Activated naive CD4-positive, alpha-beta T cell treated with anti-CD3 and anti-CD28 coated beads, Interleukin-2, amount 50 U/mL, for 16 hours (primary cell): Measurements from ENCODE around the gene ST6GALNAC3.
A peak's percentile ranks its signal among the peaks of the same experiment; 100 is the strongest.

Experiments
- DNase-seq: peaks from one replicate; pipeline ENCODE4 v3.0.0-alpha.2; 2020

ST6GALNAC3 gene

DNA sequence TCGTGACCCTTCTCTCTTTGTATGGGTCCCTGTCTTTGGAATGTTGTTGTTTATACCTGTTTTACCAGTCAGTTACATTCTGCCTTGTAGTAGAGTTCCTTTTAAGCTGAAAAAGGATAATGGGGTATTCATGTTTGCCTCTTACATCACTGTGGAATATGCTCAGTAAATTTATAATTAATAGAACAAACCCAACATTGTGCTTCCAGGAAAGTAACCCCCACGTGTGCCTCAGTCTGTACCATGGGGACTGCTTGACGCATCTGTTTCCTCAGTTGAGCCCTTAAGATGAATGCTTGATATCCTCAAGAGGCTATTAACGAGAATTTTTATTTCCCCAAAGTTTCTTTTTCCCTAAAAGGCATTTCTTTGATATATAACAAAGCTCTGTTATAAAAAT is 73.4 kb downstream of the ST6GALNAC3 start:
- DNase-seq: no peak

- no peak for DNase-seq
These were observed 73.9 kb downstream of the ST6GALNAC3 start for GRCh38 chr1:76148460-76148859.

GRCh38 chr1:76153841-76154205 is 79.3 kb downstream of the ST6GALNAC3 start:
- DNase-seq: no peak

DNA sequence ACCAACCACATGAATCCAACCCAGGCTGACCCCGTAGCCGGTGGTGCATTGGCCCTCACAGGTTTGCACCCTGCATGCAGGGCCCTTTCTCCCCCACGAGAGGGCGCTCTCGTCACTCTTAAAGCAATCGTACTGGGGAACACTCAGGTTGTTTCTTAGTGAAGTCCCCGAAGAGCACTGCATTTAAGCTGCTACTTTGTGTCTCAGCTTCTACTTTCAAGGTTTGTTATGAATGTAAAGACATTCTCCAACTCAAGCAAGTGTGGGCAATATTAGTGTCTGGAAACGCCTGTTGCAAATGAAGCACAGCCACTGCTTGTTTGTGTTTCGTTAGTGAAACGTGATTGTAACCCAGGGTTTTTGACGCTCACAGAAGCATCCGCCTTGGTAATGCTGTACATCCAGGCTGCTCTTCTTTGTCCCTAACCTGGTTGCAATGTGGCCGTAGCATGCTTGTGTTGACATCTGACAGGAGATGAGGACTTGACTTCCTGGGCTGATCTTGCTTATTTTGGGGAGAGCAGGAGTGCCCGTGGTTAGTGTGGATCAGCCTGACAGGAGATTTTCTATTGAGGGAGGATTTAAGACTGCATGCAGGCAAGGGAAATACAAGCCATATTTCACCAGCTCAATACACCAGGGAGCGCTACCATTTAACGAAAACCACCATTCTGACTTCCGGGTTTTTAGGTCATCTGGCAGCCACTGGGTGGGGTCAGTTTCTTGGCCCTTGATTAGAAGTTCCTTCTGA is 79.8 kb downstream of the ST6GALNAC3 start:
- DNase-seq: peak; percentile 76

DNA sequence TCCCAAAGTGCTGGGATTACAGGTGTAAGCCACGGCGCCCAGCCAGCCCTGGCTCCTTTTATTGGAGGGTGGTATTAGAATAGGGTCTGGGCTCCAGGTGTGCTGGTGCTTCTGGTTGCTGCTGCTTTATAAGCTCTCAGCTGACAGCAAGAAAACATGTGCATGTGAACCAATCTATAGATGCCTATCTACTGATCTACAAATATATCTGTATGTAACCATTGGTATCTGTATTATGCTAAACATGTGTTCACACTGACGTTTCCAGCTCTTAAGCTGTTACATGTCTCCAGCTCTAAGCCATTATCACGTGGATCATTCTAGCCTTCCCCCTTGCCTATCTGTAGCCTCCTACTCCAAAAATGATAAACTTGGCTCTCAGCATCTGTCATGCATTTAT is 82.4 kb downstream of the ST6GALNAC3 start:
- no peak for DNase-seq

- no peak for DNase-seq
These were observed 83.6 kb downstream of the ST6GALNAC3 start for GRCh38 chr1:76158126-76158525.

- DNase-seq: no peak
These were observed 85.7 kb downstream of the ST6GALNAC3 start for GRCh38 chr1:76160225-76160624.

DNA sequence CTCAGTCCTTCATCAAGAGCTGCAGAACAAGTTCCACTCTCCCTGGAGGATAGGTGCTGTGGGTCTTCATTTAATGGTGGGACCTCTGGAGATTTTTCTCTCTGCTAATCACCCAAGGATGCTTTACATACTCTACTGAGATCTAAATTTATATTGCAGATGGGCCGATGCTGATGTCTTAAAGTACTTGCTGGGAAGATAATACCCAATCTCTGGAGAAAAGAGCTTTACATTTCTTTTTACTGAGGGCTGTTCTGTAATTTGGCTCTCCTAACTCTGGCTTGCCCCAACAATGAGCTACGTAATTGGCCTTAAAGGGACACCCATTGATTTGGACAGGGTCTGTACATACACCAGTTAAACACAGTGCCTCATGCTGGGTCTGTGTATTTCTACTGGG is 86.9 kb downstream of the ST6GALNAC3 start:
- no peak for DNase-seq

GRCh38 chr1:76162254-76162653 is 87.7 kb downstream of the ST6GALNAC3 start:
- DNase-seq: no peak

GRCh38 chr1:76164165-76164564 is 89.6 kb downstream of the ST6GALNAC3 start:
- DNase-seq: no peak

GRCh38 chr1:76170084-76170483 is 95.5 kb downstream of the ST6GALNAC3 start:
- no peak for DNase-seq

- DNase-seq: no peak
These were observed 96.0 kb downstream of the ST6GALNAC3 start for GRCh38 chr1:76170513-76170912.

DNA sequence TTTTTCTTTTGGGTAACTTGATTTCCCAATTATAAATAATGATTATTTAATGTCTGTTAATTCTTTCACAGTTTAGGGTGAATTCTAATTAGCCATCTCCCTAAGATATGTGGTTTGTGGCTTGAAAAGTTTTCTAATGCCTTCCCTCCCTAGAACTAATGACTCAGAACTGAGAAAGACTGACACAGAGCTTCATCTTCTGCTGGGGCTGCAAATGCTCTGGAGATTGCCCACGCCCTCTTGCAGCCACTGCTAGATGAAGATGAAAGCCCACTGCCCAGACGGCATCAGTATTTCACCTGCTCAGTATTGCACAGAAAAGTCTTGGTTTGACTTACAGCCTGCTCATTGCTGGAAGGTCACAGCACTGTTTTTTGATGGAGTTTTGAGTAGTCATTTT is 101.5 kb downstream of the ST6GALNAC3 start:
- DNase-seq: no peak

DNA sequence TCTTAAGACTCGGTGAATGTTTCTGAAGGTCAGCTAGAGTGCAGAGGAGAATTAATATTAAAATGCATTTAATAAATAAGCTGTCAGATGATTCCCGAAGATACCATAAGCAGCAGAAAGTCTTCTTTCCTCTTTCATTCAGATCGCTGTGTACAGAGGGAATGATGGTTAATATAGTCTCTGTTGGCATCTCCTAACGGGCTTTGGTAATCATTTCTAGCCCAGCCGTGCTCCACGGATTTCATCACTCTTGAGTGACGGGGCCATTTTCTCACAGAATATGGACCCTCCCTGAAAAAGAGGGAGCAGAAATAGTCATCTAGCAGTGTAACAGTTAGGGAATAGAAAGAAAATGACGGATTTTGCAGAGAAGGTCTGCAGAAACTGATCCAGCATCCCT is 103.1 kb downstream of the ST6GALNAC3 start:
- no peak for DNase-seq

DNA sequence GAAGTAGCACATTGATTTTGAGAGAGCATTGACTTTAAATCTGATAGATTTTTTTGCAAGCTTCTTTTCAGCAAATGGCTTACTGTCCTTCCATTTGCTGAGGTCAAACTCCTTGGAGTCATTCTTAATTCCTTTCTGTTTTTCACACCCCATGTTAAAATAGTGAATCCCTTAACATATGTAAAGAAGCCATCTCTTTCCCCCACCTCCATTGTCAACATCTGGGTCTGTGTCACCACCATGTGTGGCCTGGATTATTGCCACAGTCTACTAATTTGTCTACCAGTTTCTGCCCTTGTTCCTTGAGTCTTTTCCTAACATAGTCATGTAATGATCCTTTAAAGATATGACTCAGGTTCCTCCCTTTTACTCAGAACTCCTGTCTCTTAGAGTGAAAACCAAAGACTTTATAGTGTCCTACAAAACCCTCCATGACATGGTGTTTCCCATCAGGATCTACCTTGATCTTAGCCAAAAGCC is 104.7 kb downstream of the ST6GALNAC3 start:
- no peak for DNase-seq

GRCh38 chr1:76185207-76185606 is 110.7 kb downstream of the ST6GALNAC3 start:
- DNase-seq: no peak

DNA sequence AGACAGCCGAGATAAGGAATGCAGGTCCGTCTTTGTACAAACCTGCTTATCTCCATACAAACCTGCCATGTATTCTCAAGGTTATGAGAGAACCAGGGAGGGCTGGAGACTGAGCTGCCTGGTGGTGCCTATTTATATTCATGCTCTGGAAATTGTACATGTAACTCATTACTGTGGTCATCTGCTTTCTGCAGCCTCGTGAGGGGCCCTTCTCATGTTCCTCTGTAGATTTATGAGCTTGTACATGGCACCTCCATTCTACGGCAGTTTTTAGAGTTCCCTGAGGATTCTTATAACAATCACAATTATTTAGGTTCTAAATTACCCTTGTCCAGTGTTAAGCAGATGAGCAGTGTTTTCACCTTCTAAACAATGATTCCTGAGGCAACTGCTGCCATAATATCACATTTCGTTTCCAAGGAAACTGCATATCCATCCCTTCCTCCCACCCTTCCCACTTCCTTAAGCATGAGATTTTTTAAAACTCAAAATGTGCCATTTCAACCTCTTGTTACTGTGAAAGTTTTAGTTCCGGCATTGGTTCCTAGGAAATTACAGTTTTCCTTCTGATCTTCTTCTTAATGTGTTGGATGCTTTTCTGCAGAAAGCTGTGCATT is 112.1 kb downstream of the ST6GALNAC3 start:
- DNase-seq: no peak

DNA sequence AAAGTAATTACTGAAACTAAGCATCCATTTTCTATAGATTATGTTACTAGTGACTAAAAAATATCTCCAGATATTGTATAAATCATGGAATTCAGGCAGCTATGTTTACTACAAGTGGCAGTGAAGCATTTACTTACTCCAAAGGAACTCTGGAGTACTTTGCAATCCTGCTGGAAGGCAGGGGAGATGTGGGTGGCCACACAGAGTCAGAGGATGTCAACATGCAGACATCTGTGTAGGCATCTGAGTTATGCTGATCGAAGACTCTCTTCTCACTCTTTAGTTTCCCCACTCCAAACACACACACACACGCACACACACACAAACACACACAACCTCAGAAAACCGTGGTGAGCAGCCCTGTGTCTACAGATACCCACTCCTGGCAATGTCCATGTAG is 112.9 kb downstream of the ST6GALNAC3 start:
- DNase-seq: no peak

GRCh38 chr1:76189310-76189709 is 114.8 kb downstream of the ST6GALNAC3 start:
- no peak for DNase-seq

GRCh38 chr1:76190749-76191424 is 116.3 kb downstream of the ST6GALNAC3 start:
- DNase-seq: no peak

DNA sequence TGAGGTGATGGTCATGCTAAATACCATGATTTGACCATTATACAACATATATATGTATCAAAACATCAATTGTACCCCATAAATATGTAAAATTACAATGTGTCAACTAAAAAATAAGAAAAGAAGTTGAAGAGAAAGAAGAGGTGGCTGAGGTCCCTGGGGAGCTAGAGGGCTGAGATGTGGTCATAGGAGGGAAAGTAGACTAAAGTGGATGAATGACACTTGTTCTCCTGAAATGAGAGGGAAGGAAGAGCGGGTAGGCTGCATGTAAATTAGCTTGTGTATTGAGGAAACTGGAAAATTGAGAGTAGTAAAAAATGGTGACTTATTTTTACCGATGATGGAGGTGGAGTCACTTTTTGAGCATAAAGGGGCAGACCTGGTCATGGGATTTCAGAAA is 117.0 kb downstream of the ST6GALNAC3 start:
- DNase-seq: no peak

DNA sequence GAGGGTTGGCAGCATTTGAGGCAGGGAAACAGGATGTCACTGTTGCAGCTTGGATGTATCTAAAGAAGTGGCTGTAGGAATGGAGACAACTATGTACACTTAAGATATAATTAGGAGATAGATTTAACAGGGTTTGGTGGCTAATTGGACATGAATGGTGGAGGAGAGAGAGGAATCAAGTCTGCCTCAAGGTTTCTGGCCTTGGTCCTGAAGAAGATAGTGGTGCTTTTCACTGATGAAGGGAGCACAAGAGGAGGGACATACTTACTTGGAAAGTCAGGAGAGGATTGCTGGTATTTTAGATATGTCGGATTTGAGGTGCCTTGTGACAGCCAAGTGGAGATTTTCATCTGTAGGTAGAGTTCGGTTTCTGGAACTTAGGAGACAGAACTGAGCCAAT is 123.9 kb downstream of the ST6GALNAC3 start:
- DNase-seq: no peak

DNA sequence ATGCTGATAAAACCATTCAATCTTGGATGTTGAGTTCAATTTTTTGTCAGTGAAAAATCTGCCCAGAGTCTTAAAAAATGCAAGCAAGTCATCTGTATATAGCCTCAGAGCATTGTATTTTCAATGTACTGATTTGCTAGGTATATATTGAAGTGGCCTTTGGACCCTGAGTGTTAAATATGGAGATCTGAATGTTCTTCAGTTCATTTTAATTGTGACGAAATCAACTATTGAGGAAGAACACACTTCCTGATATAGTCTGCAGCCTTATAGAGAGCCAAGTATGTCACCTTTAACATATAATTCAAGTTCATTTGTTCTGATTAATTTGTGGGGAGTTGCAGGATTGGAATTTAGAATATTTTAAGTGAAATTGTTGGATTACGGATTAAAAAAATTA is 128.1 kb downstream of the ST6GALNAC3 start:
- no peak for DNase-seq

DNA sequence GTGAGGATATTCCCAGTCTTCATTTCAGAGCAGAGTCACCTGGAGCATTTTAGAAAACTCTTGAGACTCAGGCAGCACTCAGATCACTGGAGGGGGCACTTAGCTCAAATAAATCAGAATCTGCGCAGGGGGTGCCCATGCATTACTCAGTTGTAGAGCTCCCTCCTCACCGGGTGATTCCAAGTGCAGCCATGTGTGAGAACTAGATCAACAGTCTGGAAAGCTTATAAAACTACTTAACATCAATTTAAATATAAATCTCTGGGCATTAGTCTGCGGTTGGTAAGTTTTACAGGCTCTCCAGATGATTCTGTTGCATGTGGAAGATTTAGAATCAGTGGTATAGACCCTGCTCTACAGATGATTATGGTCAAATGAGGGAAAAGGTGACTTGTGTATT is 128.6 kb downstream of the ST6GALNAC3 start:
- DNase-seq: no peak
